Activated CD4-positive, CD25-positive, alpha-beta regulatory T cell (primary cell): Measurements from ENCODE around the gene RAB3B.
A peak's percentile ranks its signal among the peaks of the same experiment; 100 is the strongest.
"Not testable (repeated sequence)": the region's sequence is repeated elsewhere in the genome, so short reads cannot be mapped to it uniquely, and the experiment has no call there.

Source experiments
- DNase-seq, 4 experiments: peaks; one replicate each; lab custom pipeline; 2025; lab: John Stamatoyannopoulos, UW

Gene RAB3B

GRCh38 chr1:51990478-51990965 is at the start of gene RAB3B:
Gene RAB3B (minus strand): TSS chr1:51990700. CDS start chr1:51977117, 13,583 bp downstream.
- peak; percentile 17 to 65 (median 52) for DNase-seq

GRCh38 chr1:52037909-52038308 is 47.4 kb upstream of the RAB3B start:
- no peak for DNase-seq

- no peak for DNase-seq
Observed at GRCh38 chr1:52037402-52037814, 46.9 kb upstream of the RAB3B start.

- DNase-seq = no peak
Observed at GRCh38 chr1:52034050-52034384, 43.5 kb upstream of the RAB3B start.

- DNase-seq = peak; percentile 61 to 79 (median 73)
Observed at GRCh38 chr1:52033190-52034049, 42.9 kb upstream of the RAB3B start, which contains the start of gene KTI12. Gene KTI12 (minus strand): TSS chr1:52033810. CDS start chr1:52033761, 49 bp downstream.

GRCh38 chr1:52032785-52033131 is 42.3 kb upstream of the RAB3B start:
- DNase-seq = no peak

GRCh38 chr1:52032124-52032784 is 41.8 kb upstream of the RAB3B start:
- no peak for DNase-seq

GRCh38 chr1:52028839-52029238 is 38.3 kb upstream of the RAB3B start:
- not testable (repeated sequence) for DNase-seq

GRCh38 chr1:52028328-52028727 is 37.8 kb upstream of the RAB3B start:
- no peak for DNase-seq

- no peak for DNase-seq
Observed at GRCh38 chr1:52026278-52026677, 35.8 kb upstream of the RAB3B start.

- DNase-seq = no peak
Observed at GRCh38 chr1:52022133-52022532, 31.6 kb upstream of the RAB3B start.

GRCh38 chr1:52008071-52008809 is 17.7 kb upstream of the RAB3B start:
- no peak for DNase-seq

- DNase-seq = no peak
Observed at GRCh38 chr1:52007215-52008002, 16.9 kb upstream of the RAB3B start.

- DNase-seq = not testable (repeated sequence)
Observed at GRCh38 chr1:52006081-52006553, 15.6 kb upstream of the RAB3B start.

- DNase-seq = not testable (repeated sequence)
Observed at GRCh38 chr1:52005548-52005947, 15.0 kb upstream of the RAB3B start.

GRCh38 chr1:52003877-52004276 is 13.4 kb upstream of the RAB3B start:
- DNase-seq = no peak

- peak in 2 of 4 experiments; percentile 2 to 34 for DNase-seq
Observed at GRCh38 chr1:52002038-52002917, 11.8 kb upstream of the RAB3B start.

- DNase-seq = no peak
Observed at GRCh38 chr1:51998701-51999100, 8.2 kb upstream of the RAB3B start.

GRCh38 chr1:51997974-51998382 is 7.5 kb upstream of the RAB3B start:
- DNase-seq = no peak
